GM12872 (cell line): Measurements from ENCODE around the gene VPS25.

Source experiments
- CTCF ChIP-seq: IDR thresholded peaks from 3 replicates; pipeline ENCODE4 v1.5.1; 2011; ENCODE audit warnings: low read depth, mild to moderate bottlenecking, low read length, moderate library complexity; ENCODE audit not compliant: insufficient read depth

VPS25 gene

DNA sequence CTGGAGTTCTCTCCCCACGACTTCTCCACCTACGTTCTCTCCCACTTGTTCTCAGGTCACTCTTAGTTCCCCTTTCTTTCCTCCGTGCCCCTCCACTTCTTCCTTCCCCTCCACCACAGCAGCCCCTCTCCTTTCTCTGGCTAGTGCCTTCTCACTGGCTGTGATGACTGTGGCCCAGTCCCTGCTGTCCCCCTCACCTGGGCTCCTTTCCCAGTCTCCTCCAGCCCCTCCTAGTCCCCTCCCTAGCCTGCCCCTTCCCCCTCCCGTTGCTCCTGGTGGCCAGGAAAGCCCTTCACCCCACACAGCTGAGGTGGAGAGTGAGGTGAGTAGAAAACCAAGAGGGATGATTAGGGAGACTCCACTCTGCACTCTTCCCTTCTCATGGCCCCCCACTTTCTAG is 21.8 kb downstream of the VPS25 start:
- no peak for TF ChIP-seq CTCF

DNA sequence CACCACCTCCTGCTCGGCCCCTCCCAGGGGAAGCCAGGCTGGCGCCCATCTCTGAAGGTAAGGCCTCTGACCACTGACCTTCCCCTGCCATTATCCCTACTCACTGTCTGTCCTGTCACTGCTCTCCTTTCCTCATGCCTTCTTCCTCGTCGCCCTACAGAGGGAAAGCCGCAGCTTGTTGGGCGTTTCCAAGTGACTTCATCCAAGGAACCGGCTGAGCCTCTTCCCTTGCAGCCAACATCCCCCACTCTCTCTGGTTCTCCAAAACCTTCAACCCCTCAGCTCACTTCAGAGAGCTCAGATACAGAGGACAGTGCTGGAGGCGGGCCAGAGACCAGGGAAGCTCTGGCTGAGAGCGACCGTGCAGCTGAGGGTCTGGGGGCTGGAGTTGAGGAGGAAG is 22.2 kb downstream of the VPS25 start:
- no peak for TF ChIP-seq CTCF

GRCh38 chr17:42796066-42796758 is 23.0 kb downstream of the VPS25 start:
- TF ChIP-seq CTCF = no peak

DNA sequence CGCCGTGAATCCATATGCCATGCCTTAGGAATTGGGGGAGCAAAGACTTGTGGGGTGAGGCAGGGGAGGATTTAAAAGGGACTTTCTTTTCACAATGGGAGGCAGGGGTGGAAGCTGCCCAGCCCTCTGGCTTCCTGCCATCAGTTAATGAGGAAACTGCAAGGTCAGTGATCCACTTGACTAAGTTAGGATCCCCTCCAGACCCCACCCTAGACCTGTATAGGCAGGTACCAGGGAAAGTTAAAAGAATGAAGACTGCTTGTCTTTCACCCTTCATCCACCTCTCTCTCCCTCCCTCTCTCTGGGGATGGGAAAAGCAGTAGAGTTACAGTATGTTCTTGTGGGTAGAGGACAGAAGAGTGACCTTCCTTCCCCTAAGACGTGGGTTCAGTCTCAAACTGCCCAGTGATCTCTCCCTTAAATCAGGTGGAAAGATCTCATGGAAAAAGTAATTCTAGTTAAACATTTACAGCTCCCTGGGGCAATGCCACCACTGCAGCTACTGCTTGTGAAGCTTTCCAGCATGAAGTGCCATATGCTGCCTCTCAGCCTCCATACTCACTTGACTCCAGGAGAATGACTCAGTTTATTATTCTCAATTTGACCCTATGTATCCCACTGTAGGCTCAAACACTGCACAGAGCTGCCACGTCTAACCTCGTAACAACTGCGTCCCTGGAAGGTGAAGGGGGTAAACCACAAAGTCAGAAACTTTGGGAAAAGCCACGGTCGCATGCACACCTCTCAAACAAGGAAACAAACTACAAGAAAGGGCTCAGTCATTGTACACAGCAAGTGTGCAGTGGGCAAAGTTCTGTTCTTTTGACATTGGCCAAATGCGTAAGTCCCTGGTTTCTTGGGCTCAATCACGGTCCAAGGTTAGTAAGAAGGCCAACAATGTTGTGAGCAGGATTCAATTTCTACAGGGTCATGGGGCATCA is 24.1 kb downstream of the VPS25 start:
- TF ChIP-seq CTCF = no peak

DNA sequence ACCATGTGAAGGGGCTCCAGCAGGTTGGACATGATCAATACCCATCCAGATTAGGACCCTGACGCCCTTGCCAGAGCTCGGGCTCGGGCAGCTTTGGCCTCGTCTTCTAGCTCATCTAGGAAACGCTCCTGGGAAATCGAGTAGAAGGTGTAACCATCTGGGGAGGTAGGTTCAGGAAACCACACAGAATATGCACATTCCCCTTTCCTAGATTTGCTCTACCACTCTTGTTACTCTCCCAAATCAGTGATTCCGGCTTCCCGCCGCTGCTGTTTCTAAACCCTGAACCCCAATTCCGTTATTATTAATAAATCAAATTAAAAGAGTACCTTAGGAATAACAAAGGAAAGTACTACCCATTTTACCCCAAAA is 24.7 kb downstream of the VPS25 start:
- no peak for TF ChIP-seq CTCF

DNA sequence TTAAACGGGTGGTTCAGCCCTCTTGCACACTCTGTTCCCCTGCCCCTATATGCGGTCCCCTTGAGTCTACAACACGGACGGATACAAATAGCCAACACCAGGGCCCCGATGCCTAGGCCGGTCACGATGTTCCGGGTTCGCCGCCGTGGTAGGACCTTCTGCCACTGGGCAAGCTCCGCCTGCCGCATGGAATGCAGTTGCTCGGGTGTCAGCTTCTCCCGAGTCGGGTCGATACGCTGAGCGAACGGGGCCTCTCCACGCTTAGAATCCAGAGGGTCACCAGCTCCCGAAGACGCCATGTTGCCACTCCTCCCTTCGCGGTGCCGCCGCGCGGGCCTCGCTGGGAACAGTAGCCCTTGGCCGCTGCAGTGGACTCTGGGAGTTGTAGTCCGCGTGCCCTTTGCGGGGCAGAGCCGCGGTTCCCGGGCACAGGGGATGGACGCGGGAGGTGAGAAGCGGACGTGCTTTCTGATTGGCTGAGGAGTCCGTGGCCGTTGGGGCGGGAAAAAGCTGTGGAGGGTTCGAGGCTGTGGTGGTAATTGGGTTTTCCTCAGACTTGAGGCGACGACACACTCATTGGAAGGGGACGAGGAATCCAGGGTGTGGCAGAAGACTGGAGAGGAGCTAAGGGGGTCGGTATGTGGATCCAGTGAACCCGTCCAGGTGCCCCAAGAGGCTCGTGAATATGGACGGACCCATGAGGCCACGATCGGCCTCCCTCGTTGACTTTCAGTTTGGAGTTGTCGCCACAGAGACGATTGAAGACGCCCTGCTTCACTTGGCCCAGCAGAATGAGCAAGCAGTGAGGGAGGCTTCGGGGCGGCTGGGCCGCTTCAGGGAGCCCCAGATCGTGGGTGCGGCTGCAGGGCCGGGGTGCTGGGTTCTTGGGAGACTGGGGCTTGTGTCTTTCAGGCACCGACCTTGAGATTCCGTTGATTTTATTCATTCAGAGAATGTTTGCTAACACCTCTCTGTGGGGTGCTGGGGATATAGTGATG is 25.4 kb downstream of the VPS25 start, which contains the start of the genes CNTD1 and COA3:
Gene CNTD1 (plus strand): TSS at position 479 of the 998 bp plus-strand sequence. CDS start 207 bp downstream, at position 686.
Gene COA3 (minus strand): TSS at position 322 of the 998 bp plus-strand sequence. CDS start 23 bp downstream, at position 299.
- TF ChIP-seq CTCF = no peak
